GM10266 (cell line): Measurements from ENCODE around the gene FRZB.

ENCODE experiments used
- DNase-seq: peaks from one replicate; pipeline ENCODE4 v3.0.0; 2012; ENCODE audit errors: extremely low spot score
- TF ChIP-seq, protein P1 (sequence below): IDR thresholded peaks from 2 replicates; pipeline ENCODE4 v1.5.1; 2012; ENCODE audit warnings: mild to moderate bottlenecking, low read depth; ENCODE audit not compliant: control insufficient read depth, insufficient read depth; ENCODE audit errors: missing control alignments

The FRZB gene

DNA sequence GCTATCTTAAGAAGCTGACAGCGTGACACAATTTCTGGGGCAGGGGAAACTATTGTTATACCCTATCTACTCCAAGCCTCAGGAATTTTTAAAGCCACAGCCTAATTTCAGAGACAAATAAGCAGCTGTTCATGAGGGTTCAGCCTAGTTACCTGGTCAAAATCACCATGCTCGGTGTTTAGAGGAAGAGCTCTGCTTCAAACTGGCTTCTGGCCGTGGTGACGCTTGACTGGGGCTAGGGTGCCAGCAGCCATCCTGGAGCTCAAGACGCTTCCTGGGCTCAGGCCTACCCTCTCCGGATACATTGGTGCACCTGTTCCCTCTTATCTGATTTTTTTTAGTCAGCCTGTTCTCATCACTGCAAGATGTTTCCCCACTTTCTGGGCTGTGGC is 41.7 kb downstream of the FRZB start:
- DNase-seq = no peak
- TF ChIP-seq, protein P1, sequence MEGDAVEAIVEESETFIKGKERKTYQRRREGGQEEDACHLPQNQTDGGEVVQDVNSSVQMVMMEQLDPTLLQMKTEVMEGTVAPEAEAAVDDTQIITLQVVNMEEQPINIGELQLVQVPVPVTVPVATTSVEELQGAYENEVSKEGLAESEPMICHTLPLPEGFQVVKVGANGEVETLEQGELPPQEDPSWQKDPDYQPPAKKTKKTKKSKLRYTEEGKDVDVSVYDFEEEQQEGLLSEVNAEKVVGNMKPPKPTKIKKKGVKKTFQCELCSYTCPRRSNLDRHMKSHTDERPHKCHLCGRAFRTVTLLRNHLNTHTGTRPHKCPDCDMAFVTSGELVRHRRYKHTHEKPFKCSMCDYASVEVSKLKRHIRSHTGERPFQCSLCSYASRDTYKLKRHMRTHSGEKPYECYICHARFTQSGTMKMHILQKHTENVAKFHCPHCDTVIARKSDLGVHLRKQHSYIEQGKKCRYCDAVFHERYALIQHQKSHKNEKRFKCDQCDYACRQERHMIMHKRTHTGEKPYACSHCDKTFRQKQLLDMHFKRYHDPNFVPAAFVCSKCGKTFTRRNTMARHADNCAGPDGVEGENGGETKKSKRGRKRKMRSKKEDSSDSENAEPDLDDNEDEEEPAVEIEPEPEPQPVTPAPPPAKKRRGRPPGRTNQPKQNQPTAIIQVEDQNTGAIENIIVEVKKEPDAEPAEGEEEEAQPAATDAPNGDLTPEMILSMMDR = no peak

DNA sequence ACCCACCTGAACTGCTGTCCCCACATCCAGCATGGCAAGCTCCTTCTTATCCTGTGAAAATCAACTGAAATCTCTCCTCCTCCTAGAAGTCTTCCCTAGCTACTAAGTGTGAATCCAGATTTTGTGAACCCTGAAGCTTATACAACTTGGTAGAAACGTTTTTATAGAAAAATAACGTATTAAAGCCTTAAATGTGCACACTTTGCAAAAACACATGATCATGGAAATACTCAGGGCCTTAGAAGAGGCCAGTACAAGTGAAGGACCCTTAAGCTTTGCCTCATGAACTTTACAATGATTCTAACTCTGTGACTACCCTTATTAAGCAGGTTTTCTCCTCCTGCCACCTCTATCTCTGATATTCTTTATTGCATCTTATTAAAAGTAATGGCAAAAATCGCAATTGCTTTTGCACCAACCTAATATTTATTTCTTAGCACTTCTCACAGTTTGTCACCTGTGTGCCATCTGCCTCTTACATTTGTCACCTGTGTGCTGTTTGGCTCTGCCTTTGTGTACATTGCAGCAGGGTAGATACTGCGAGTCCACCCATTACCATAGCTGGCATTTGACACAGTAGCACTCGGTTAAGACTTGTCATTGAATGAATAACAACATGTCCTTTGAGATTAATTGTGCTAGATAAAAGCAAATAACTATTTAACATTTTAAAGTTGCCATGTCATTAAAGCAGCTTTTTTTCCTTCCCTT is 42.2 kb downstream of the FRZB start:
- TF ChIP-seq, protein P1 = no peak
- no peak for DNase-seq

DNA sequence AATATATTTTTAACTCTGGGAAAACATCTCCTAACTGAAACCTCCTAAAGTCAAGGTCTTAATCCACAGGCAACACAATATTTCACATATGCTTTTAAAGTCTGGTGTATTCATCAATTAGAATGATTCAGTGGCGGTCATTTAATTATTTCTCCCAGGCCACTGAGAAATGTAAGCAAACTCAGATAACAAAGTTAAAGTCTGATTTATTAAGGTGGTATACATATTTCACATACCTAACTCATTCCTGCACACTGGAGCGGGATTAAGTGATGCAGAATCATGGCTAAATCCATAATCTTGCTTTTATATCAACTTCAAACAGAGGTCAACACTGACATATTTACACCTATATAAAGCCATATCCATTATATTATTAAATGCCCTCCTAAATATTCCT is 43.7 kb downstream of the FRZB start:
- DNase-seq = no peak
- TF ChIP-seq, protein P1 = no peak

DNA sequence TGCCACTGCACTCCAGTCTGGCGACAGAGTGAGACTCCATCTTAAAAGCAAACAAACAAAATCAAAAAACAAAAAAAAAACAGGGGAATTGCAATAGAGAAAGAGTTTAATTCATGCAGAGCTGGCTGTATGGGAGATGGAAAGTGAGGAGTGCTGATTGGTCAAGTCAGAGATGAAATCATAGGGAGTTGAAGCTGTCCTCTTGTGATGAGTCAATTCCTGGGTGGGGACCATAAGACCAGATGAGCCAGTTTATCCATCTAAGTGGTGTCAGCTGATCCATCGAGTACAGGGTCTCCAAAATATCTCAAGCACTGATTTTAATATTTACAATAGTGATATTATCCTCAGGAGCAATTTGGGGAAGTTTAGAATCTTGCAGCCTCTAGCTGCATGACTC is 45.3 kb downstream of the FRZB start:
- TF ChIP-seq, protein P1 = no peak
- no peak for DNase-seq

DNA sequence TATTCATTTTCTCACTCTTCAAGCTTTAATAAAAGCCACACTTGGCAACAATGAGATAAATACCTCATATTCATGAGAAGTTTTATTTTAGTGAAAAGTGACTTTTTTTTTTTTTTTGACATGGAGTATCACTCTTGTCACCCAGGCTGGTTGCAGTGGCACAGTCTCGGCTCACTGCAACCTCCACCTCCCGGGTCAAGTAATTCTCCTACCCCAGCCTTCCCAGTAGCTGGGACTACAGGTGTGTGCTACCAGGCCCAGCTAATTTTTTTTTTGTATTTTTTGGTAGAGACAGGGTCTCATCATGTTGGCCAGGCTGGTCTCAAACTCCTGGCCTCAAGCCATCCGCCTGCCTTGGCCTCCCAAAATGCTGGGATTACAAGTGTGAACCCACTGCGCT is 47.0 kb downstream of the FRZB start:
- no peak for DNase-seq
- TF ChIP-seq, protein P1 = no peak

DNA sequence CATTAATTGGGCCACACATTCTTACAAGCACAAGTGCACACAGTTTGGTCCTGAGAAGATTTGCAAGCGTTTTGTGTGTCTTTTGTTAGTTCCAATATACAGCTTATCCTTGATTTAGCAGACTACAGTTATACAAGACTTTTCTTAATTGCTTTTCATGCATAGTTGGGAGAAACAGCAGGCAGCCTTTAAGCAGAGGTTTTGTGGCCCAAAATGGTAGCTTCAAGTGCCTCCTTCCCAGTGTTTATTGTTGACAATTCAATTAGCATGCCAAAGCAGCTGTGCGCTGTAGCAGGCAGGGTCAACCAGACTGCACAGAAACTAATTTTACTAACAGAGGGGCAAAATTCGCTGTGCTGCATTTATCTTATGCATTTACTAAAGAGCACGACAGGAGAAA is 47.5 kb downstream of the FRZB start:
- TF ChIP-seq, protein P1 = no peak
- DNase-seq = no peak

DNA sequence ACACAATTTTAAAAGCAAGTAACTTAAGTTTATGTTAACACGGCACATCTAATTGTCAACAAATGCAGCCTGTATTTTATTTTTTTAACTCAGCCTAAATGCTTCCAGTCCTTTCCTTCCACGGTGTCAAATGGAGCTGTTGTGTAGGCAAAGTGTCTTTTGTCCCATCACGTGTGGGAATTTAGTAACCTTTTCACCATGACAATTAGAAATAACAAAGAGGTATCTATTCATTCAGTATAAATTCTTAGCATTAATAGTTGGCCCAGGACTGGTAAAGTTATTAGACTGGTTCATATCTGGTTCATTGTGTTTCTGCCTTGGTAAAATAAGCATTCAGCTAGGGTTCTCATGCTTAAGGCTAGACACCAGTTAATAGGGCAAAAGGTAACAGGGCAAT is 47.9 kb downstream of the FRZB start:
- TF ChIP-seq, protein P1 = no peak

More for the DNA sequence above, 47.9 kb downstream of the FRZB start:
- DNase-seq = no peak
